PC-9 (cell line): ENCODE measurements around the gene TBC1D16. TPM values are rescaled to one million over a fixed set of nuclear protein-coding genes. Genes with fewer than 3 reads are reported as not detected.
A peak's percentile ranks its signal among the peaks of the same experiment; 100 is the strongest.

ENCODE experiments used
- BruUV-seq: library from RNA; stranded (reverse); fragments of 400-500 nt; replicated peaks from 2 replicates; lab custom pipeline; 2021; lab: Mats Ljungman, UMichigan
- CTCF ChIA-PET: fragments of 300-600 bp; sonication (Branson Sonifier 250); formaldehyde crosslinking; loops from one replicate; lab custom pipeline; 2022; ENCODE audit warnings: antibody characterized with exemption; lab: Charles Lee
- POLR2A ChIA-PET: fragments of 300-600 bp; sonication (Branson Sonifier 250); formaldehyde crosslinking; loops from one replicate; lab custom pipeline; 2022; ENCODE audit warnings: antibody characterized with exemption; ENCODE audit not compliant: unreplicated experiment; lab: Charles Lee
- DNase-seq, 2 experiments: peaks; one replicate each; pipeline versions ENCODE4 v3.0.0 to v3.0.0-alpha.2; 2015 to 2022; ENCODE audit warnings: mixed read lengths in 1 of 2
- H2AFZ ChIP-seq: fragments of 200-600 bp; sonication (generic); 2 replicates; pipeline ENCODE4 v1.8.1; 2017; ENCODE audit warnings: antibody characterized with exemption
- H3F3A ChIP-seq: fragments of 200-600 bp; sonication (generic); 2 replicates; pipeline ENCODE4 v1.8.1; 2017; ENCODE audit warnings: antibody characterized with exemption, mild to moderate bottlenecking, low read depth; ENCODE audit not compliant: insufficient read depth
- H3K27ac ChIP-seq: fragments of 200-600 bp; sonication (generic); 2 replicates; pipeline ENCODE4 v1.6.1; 2016; ENCODE audit warnings: mixed run types
- H3K27me3 ChIP-seq: fragments of 200-600 bp; sonication (generic); 2 replicates; pipeline ENCODE4 v1.6.1; 2016; ENCODE audit warnings: low read depth, mixed run types; ENCODE audit not compliant: insufficient read depth
- H3K36me3 ChIP-seq: fragments of 200-600 bp; sonication (generic); 2 replicates; pipeline ENCODE4 v1.6.1; 2016; ENCODE audit warnings: low read depth, mixed run types
- H3K4me1 ChIP-seq: fragments of 200-600 bp; sonication (generic); replicated peaks from 2 replicates; pipeline ENCODE4 v1.6.1; 2016; ENCODE audit warnings: mixed run types; ENCODE audit not compliant: insufficient read depth
- H3K4me2 ChIP-seq: fragments of 200-600 bp; sonication (generic); 2 replicates; pipeline ENCODE4 v1.6.1; 2017; ENCODE audit warnings: mixed run types
- H3K4me3 ChIP-seq: fragments of 200-600 bp; sonication (generic); 2 replicates; pipeline ENCODE4 v1.6.1; 2016; ENCODE audit warnings: mixed run types
- H3K79me2 ChIP-seq: fragments of 200-600 bp; sonication (generic); 2 replicates; pipeline ENCODE4 v1.6.1; 2017; ENCODE audit warnings: low read depth, mixed run types
- H3K9me2 ChIP-seq: fragments of 200-600 bp; sonication (generic); 2 replicates; pipeline ENCODE4 v1.8.1; 2017; ENCODE audit warnings: mild to moderate bottlenecking; ENCODE audit not compliant: insufficient read depth
- H3K9me3 ChIP-seq: fragments of 200-600 bp; sonication (generic); 2 replicates; pipeline ENCODE4 v1.8.1; 2016; ENCODE audit warnings: low read depth; ENCODE audit not compliant: insufficient read depth
- H4K20me1 ChIP-seq: fragments of 200-600 bp; sonication (generic); 2 replicates; pipeline ENCODE4 v1.8.1; 2017; ENCODE audit not compliant: insufficient read depth
- EZH2 ChIP-seq: fragments of 200-600 bp; sonication (generic); IDR thresholded peaks from 2 replicates; pipeline ENCODE4 v1.8.0; 2017; ENCODE audit warnings: antibody characterized with exemption, low read depth
- intact Hi-C: fragments of 100-400 bp; cut with micrococcal nuclease; formaldehyde crosslinking; loops from one replicate; pipeline ENCODE4 v1.10.0; 2022; ENCODE audit not compliant: unreplicated experiment
- total RNA-seq: library from RNA; stranded (reverse); gene quantifications from 2 replicates; pipeline ENCODE4 v1.2.3, GENCODE V29; 2021
- TF ChIP-seq, protein P1 (sequence below): fragments of 200-600 bp; sonication (generic); conservative IDR thresholded peaks from 2 replicates; pipeline ENCODE4 v1.6.1; 2017; ENCODE audit warnings: mixed run types, antibody characterized with exemption, mild to moderate bottlenecking, moderate library complexity

TBC1D16 gene
- total RNA-seq, 1 experiment from 2014 or later = 41.7 TPM

- intact Hi-C loops = no loop called here
- no peaks in the 10 kb centered on the region for H3K27me3 ChIP-seq
- no peaks in the 10 kb centered on the region for H3K9me3 ChIP-seq
- no peaks in the 10 kb centered on the region for H4K20me1 ChIP-seq
- no peak overlapping the region for H3K27ac ChIP-seq
- H3K79me2 ChIP-seq = no peaks in the 10 kb centered on the region
- no peak overlapping the region for H3K4me2 ChIP-seq
- H3K4me1 ChIP-seq = peaks cover 7% of the 10 kb centered on the region; the same call in 1 of the 2 replicates
- no peak for DNase-seq
- no peak for TF ChIP-seq EZH2
- TF ChIP-seq, protein P1, sequence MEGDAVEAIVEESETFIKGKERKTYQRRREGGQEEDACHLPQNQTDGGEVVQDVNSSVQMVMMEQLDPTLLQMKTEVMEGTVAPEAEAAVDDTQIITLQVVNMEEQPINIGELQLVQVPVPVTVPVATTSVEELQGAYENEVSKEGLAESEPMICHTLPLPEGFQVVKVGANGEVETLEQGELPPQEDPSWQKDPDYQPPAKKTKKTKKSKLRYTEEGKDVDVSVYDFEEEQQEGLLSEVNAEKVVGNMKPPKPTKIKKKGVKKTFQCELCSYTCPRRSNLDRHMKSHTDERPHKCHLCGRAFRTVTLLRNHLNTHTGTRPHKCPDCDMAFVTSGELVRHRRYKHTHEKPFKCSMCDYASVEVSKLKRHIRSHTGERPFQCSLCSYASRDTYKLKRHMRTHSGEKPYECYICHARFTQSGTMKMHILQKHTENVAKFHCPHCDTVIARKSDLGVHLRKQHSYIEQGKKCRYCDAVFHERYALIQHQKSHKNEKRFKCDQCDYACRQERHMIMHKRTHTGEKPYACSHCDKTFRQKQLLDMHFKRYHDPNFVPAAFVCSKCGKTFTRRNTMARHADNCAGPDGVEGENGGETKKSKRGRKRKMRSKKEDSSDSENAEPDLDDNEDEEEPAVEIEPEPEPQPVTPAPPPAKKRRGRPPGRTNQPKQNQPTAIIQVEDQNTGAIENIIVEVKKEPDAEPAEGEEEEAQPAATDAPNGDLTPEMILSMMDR = no peak
- H3K9me2 ChIP-seq = no peaks in the 10 kb centered on the region
- H3K36me3 ChIP-seq = no peaks in the 10 kb centered on the region
- ChIA-PET POLR2A (no interaction called here), CTCF (no interaction called here)
- no peak overlapping the region for H3K4me3 ChIP-seq
- no peaks in the 10 kb centered on the region for H3F3A ChIP-seq
- no peak overlapping the region for H2AFZ ChIP-seq
- no TSS peak for BruUV-seq
Measured at GRCh38 chr17:79935197-79935885, 100.3 kb downstream of the TBC1D16 start.

DNA sequence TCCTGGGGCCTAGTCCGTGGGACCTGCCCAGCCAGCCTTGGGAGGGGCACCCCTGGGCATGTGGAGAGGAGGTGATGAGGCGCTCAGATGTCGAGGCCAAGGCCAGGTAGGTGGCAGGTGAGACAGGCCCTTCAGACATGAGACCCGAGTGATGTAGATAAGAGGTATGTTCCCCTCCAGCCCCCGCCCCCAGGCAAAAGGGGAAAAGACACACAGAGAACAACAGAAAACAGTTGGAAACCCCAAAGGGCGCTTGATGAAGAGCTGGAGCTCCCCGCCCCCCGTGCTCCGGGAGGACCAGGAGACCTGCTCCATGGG lies 101.1 kb downstream of the TBC1D16 start:
- Histone ChIP-seq H3K9me2 (no peaks in the 10 kb centered on the region), H3K4me3 (no peak overlapping the region), H2AFZ (no peak overlapping the region), H3K27me3 (no peaks in the 10 kb centered on the region), H3K4me2 (no peak overlapping the region), H3K79me2 (no peaks in the 10 kb centered on the region), H3K27ac (no peak overlapping the region), H3F3A (no peaks in the 10 kb centered on the region), H4K20me1 (no peaks in the 10 kb centered on the region), H3K4me1 (peaks cover 7% of the 10 kb centered on the region; the same call in 1 of the 2 replicates), H3K9me3 (no peaks in the 10 kb centered on the region), H3K36me3 (no peaks in the 10 kb centered on the region)
- intact Hi-C loops = no loop called here
- ChIA-PET POLR2A (no interaction called here), CTCF (no interaction called here)
- BruUV-seq = no TSS peak
- TF ChIP-seq, protein P1 = no peak
- no peak for TF ChIP-seq EZH2
- DNase-seq = no peak

GRCh38 chr17:79933863-79934652 lies 101.6 kb downstream of the TBC1D16 start:
- TF ChIP-seq, protein P1 = no peak
- TF ChIP-seq EZH2 = no peak
- intact Hi-C loops = no loop called here
- Histone ChIP-seq H3K4me3 (no peak overlapping the region), H3K27ac (no peak overlapping the region), H3F3A (no peaks in the 10 kb centered on the region), H3K9me2 (no peaks in the 10 kb centered on the region), H4K20me1 (no peaks in the 10 kb centered on the region), H3K36me3 (no peaks in the 10 kb centered on the region), H3K4me2 (peak overlapping the region; percentile 28; the same call in 1 of the 2 replicates), H3K9me3 (no peaks in the 10 kb centered on the region), H3K79me2 (no peaks in the 10 kb centered on the region), H2AFZ (no peak overlapping the region), H3K4me1 (peaks cover 7% of the 10 kb centered on the region; the same call in 1 of the 2 replicates), H3K27me3 (no peaks in the 10 kb centered on the region)
- peak; percentile 51 to 62 for DNase-seq
- CTCF ChIA-PET = no interaction called here
- no TSS peak for BruUV-seq
- POLR2A ChIA-PET = no interaction called here
